AG08396 (cell line): ENCODE data around the gene PNLIPRP3.

Source experiments
- DNase-seq: peaks from one replicate; pipeline ENCODE4 v3.0.0; 2012; ENCODE audit warnings: low spot score, mixed read lengths

PNLIPRP3 gene

GRCh38 chr10:116511365-116511764 is 83.7 kb downstream of the PNLIPRP3 start:
- DNase-seq: no peak

- peak; percentile 21 for DNase-seq
These were observed 94.0 kb downstream of the PNLIPRP3 start for GRCh38 chr10:116521424-116522290.

- DNase-seq: no peak
These were observed 95.2 kb downstream of the PNLIPRP3 start for GRCh38 chr10:116522803-116523381.

GRCh38 chr10:116524736-116525135 is 97.1 kb downstream of the PNLIPRP3 start:
- no peak for DNase-seq

GRCh38 chr10:116526219-116526618 is 98.6 kb downstream of the PNLIPRP3 start:
- no peak for DNase-seq
